Hepatocyte (in vitro differentiated cells): Measurements from ENCODE around the gene DIS3L2.

Source experiments
- EZH2 ChIP-seq: fragments of 200-600 bp; sonication (generic); IDR thresholded peaks from 2 replicates; pipeline ENCODE4 v1.6.1; 2016; ENCODE audit warnings: antibody characterized with exemption, mild to moderate bottlenecking, borderline replicate concordance
- EZH2phosphoT487 ChIP-seq: fragments of 200-600 bp; sonication (generic); IDR thresholded peaks from one replicate; pipeline ENCODE4 v1.6.1; 2018; ENCODE audit warnings: antibody characterized with exemption, mild to moderate bottlenecking, low read depth, moderate library complexity; ENCODE audit not compliant: unreplicated experiment, severe bottlenecking

DNA sequence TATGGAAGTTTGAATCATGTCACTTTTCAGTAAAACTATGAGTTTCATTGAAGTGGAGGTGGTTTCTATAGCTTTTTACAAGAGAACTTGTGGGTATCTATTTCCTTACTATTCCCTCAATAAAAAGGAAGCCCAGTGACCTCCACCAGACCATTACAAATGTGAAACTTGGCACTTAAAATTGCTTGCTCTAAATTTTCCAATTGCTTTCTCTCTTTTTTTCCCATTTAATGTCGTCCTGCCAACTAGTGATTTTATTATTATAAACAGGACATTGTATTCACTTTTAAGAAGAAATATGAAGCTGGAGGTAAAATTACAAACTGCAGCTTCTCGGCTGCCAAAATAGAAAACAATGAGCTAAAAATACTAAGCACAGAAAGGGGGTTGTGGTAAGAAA is 208.9 kb downstream of the DIS3L2 start:
- TF ChIP-seq EZH2 (no peak), EZH2phosphoT487 (no peak)
